Immature natural killer cell (primary cell): ENCODE measurements around the gene TMEM200B. TPM values are rescaled to one million over a fixed set of nuclear protein-coding genes. Genes with fewer than 3 reads are reported as not detected.

Experiments
- DNase-seq, 3 donors: peaks; one replicate each; pipeline ENCODE4 v3.0.0; 2022; ENCODE audit warnings: mixed read lengths in 1 of 3
- H3K27ac Mint-ChIP-seq, 6 donors: one replicate each; pipeline ENCODE4 v1.8.0; 2020; ENCODE audit warnings: mixed read lengths in 6 of 6, mild to moderate bottlenecking in 5 of 6, inconsistent platforms in 4 of 6, moderate library complexity in 3 of 6
- H3K27me3 Mint-ChIP-seq, 3 donors: one replicate each; pipeline ENCODE4 v1.8.0; 2020 to 2021; ENCODE audit warnings: low read depth in 3 of 3, mild to moderate bottlenecking in 3 of 3, mixed read lengths in 3 of 3, moderate library complexity in 3 of 3, inconsistent platforms in 1 of 3
- H3K36me3 Mint-ChIP-seq, 3 donors: one replicate each; pipeline ENCODE4 v1.8.0; 2020; ENCODE audit warnings: mixed read lengths in 3 of 3, inconsistent platforms in 2 of 3, mild to moderate bottlenecking in 2 of 3
- H3K4me1 Mint-ChIP-seq, 2 donors: one replicate each; pipeline ENCODE4 v1.8.0; 2020; ENCODE audit warnings: inconsistent platforms in 2 of 2, mild to moderate bottlenecking in 2 of 2, mixed read lengths in 2 of 2, moderate library complexity in 1 of 2
- H3K4me3 Mint-ChIP-seq, 5 donors: one replicate each; pipeline ENCODE4 v1.8.0; 2020; ENCODE audit warnings: mild to moderate bottlenecking in 5 of 5, mixed read lengths in 5 of 5, inconsistent platforms in 3 of 5, moderate library complexity in 3 of 5
- H3K9me3 Mint-ChIP-seq, 6 donors: one replicate each; pipeline ENCODE4 v1.8.0; 2020; ENCODE audit warnings: mild to moderate bottlenecking in 6 of 6, mixed read lengths in 6 of 6, inconsistent platforms in 4 of 6, moderate library complexity in 3 of 6
- polyA plus RNA-seq, 3 donors: library from polyadenylated mRNA; unstranded; fragments of 300-500 nt; fragmentation: Illumina TruSeq; gene quantifications; one replicate each; pipeline ENCODE4 v1.2.3, GENCODE V29; 2021

TMEM200B gene
- not detected for polyA plus RNA-seq

GRCh38 chr1:29123887-29124365 lies at the start of gene TMEM200B:
TMEM200B (minus strand) TSS chr1:29123903; CDS start chr1:29121828, 2,075 bp downstream.
- peaks cover 12 to 13% of the 10 kb centered on the region in 2 donors for H3K4me1 Mint-ChIP-seq
- DNase-seq, result no peak
- H3K4me3 Mint-ChIP-seq, result peak within 1 kb of the TSS; percentile 78 to 84 (median 80)
- H3K27ac Mint-ChIP-seq, result no peak within 1 kb of the TSS
- H3K9me3 Mint-ChIP-seq, result no peaks in the 10 kb centered on the region
- peaks cover 12 to 21% (median 16%) of the 10 kb centered on the region in 3 donors for H3K27me3 Mint-ChIP-seq
- H3K36me3 Mint-ChIP-seq, result peaks cover 8 to 10% (median 10%) of the 10 kb centered on the region in 3 donors

DNA sequence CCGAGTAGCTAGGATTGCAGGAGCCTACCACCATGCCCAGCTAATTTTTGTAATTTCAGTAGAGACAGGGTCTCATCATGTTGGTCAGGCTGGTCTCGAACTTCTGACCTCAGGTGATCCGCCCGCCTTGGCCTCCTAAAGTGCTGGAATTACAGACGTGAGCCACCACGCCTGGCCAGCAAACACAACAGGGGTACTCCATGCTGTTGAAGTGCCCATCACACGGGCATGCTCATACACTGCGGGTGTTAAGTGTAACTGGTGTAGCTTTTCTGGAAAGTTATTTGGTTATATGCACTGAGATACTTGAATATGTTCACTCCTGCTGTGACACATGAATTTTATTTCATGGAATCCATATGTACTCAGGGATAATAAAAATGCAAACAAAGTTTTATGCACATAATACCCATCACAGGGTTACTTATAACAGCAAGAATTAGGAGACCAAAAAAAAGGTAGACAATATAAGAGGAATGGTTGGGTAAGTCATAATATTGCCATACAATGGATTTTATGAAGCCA lies 48.8 kb upstream of the TMEM200B start:
- no peaks in the 10 kb centered on the region for H3K9me3 Mint-ChIP-seq
- H3K36me3 Mint-ChIP-seq, result peaks cover 0 to 4% (median 3%) of the 10 kb centered on the region in 3 donors
- peaks cover 64 to 76% of the 10 kb centered on the region in 2 donors for H3K4me1 Mint-ChIP-seq
- peaks cover 0 to 1% (median 0%) of the 10 kb centered on the region in 3 donors for H3K27me3 Mint-ChIP-seq
- peak overlapping the region in 1 of 5 donors; percentile 12 for H3K4me3 Mint-ChIP-seq
- DNase-seq, result no peak
- peak overlapping the region in 2 of 6 donors; percentile 2 to 69 for H3K27ac Mint-ChIP-seq

GRCh38 chr1:29171521-29171920 lies 47.8 kb upstream of the TMEM200B start:
- no peak for DNase-seq
- peaks cover 3 to 4% (median 4%) of the 10 kb centered on the region in 3 donors for H3K36me3 Mint-ChIP-seq
- H3K4me3 Mint-ChIP-seq, result peak overlapping the region in 2 of 5 donors; percentile 7 to 42
- no peaks in the 10 kb centered on the region for H3K9me3 Mint-ChIP-seq
- H3K27me3 Mint-ChIP-seq, result peaks cover 0 to 1% (median 0%) of the 10 kb centered on the region in 3 donors
- peak overlapping the region in 1 of 6 donors; percentile 65 for H3K27ac Mint-ChIP-seq
- H3K4me1 Mint-ChIP-seq, result peaks cover 59 to 75% of the 10 kb centered on the region in 2 donors

DNA sequence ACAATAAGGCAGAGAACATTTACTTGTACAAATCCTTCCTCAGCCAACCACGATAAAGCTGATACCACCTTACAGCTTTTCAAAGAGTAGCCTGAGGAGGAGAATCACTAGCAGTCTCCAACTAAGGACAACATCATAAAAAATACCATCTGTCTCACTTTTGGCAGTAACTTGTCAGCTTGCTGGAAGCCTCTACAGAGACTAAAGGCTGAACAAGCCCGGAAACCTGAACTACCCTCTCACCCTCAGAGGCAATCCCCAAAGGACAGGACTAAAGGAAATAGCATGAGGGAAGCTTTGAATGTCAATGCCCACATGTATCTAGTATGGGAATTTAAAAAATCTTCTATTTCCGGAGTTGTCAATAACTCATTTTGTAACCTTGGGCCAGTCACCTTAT lies 47.4 kb upstream of the TMEM200B start:
- Mint-ChIP-seq H3K9me3 (no peaks in the 10 kb centered on the region), H3K27ac (peak overlapping the region in 3 of 6 donors; percentile 44 to 65 (median 56)), H3K27me3 (peaks cover 0 to 1% (median 0%) of the 10 kb centered on the region in 3 donors), H3K4me3 (peak overlapping the region in 3 of 5 donors; percentile 7 to 42 (median 7)), H3K4me1 (peaks cover 57 to 75% of the 10 kb centered on the region in 2 donors), H3K36me3 (peaks cover 3 to 4% (median 4%) of the 10 kb centered on the region in 3 donors)
- DNase-seq, result no peak

DNA sequence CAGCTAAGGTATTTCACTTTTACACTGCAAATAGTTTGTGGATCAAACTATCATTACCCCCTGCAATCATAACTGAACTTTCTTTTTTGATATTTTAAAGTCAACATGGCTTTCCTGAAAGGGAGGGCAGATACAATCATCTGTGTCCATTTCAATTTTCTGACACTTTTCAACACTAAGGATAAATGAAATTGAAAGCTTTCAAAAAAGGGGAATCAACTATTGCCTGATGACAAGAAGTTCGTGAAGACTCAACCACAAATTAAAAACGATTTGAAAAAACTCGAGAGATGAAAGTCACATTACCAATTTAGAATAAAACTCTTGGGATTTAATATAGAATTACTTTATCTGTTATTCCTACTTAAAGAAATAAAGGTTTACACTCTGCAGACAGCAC lies 46.3 kb upstream of the TMEM200B start:
- Mint-ChIP-seq H3K36me3 (peaks cover 3 to 4% (median 4%) of the 10 kb centered on the region in 3 donors), H3K27me3 (peaks cover 0 to 1% (median 0%) of the 10 kb centered on the region in 3 donors), H3K9me3 (no peaks in the 10 kb centered on the region), H3K4me3 (peak overlapping the region in 2 of 5 donors; percentile 2 to 42), H3K4me1 (peaks cover 61 to 83% of the 10 kb centered on the region in 2 donors), H3K27ac (peak overlapping the region in 5 of 6 donors; percentile 18 to 56 (median 24))
- DNase-seq, result no peak

GRCh38 chr1:29167904-29168303 lies 44.2 kb upstream of the TMEM200B start:
- DNase-seq, result no peak
- H3K36me3 Mint-ChIP-seq, result peaks cover 0 to 6% (median 0%) of the 10 kb centered on the region in 3 donors
- no peak overlapping the region for H3K4me3 Mint-ChIP-seq
- no peaks in the 10 kb centered on the region for H3K9me3 Mint-ChIP-seq
- H3K27me3 Mint-ChIP-seq, result peaks cover 0 to 1% (median 0%) of the 10 kb centered on the region in 3 donors
- H3K27ac Mint-ChIP-seq, result no peak overlapping the region
- peaks cover 76 to 94% of the 10 kb centered on the region in 2 donors for H3K4me1 Mint-ChIP-seq

DNA sequence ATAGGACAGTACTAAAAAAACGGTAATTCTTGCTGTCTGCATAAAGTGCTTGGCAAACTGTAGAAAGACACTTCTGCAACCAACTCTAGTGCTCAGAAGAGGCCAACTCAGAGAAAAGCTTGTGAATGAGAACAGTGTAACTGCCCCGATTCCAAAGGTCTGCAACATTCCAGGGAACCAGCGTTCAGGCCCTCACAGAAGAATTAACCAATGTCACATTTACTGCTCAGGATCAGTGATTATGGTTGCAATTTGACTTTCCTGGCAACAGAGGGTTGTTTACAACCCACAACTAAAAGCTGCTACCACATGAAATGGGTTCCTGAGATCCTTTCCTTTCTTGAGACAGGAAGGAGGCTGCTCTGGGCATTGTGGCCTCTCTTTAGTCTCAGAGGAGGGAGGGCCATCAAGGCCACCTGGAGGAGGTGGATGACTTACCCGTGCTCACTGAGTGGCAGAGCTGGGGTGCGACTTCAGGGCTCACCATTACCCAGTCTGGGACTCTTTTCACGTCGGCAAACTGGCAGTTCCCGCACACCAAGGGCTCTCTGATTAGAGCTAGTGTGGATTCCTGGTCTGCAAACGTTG lies 42.7 kb upstream of the TMEM200B start:
- Mint-ChIP-seq H3K4me3 (no peak overlapping the region), H3K4me1 (peaks cover 78 to 94% of the 10 kb centered on the region in 2 donors), H3K9me3 (no peaks in the 10 kb centered on the region), H3K27me3 (no peaks in the 10 kb centered on the region), H3K36me3 (peaks cover 0 to 6% (median 0%) of the 10 kb centered on the region in 3 donors), H3K27ac (peak overlapping the region in 4 of 6 donors; percentile 19 to 40 (median 32))
- no peak for DNase-seq

- Mint-ChIP-seq H3K4me1 (peaks cover 73 to 94% of the 10 kb centered on the region in 2 donors), H3K4me3 (no peak overlapping the region), H3K36me3 (peaks cover 0 to 10% (median 0%) of the 10 kb centered on the region in 3 donors)
Observed at GRCh38 chr1:29164588-29164987, 40.9 kb upstream of the TMEM200B start.

DNA sequence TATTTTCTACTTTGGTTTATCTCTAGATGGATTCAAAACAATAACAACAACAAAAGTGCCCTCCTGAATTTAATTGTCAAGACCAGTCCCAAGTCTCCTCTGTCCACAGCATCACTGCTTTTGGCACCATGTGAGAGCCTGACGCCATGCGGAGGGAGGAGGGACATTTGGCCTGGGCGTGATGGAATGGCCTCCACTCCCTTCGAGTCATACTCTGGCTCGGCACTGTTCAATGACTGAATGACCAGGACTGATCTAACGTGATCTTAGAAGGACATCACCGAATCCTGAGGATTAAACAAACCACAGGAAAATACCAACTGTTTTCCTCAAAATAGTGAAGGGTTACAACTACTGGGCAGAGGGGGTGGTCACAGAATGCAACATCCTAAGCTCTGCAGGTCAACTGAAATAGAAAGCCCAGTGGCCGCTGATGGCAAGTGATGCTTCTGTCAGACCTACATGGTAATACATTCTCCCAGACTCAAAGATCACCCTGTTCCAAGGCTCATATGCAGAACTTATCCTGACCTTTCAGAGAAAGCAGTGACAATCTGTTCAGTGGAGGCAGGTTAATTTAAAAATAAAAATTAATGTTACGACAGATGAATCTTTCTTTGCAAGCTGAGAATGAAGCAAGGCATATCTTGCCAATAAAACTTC lies 38.9 kb upstream of the TMEM200B start:
- H3K4me3 Mint-ChIP-seq, result peak overlapping the region in 1 of 5 donors; percentile 18
- peaks cover 0 to 19% (median 0%) of the 10 kb centered on the region in 3 donors for H3K36me3 Mint-ChIP-seq
- DNase-seq, result no peak
- peaks cover 59 to 84% of the 10 kb centered on the region in 2 donors for H3K4me1 Mint-ChIP-seq
- no peaks in the 10 kb centered on the region for H3K27me3 Mint-ChIP-seq
- no peaks in the 10 kb centered on the region for H3K9me3 Mint-ChIP-seq
- H3K27ac Mint-ChIP-seq, result peak overlapping the region in 2 of 6 donors; percentile 34 to 62

More at GRCh38 chr1:29164588-29164987, 40.9 kb upstream of the TMEM200B start:
- Mint-ChIP-seq H3K9me3 (no peaks in the 10 kb centered on the region), H3K27me3 (no peaks in the 10 kb centered on the region), H3K27ac (peak overlapping the region in 4 of 6 donors; percentile 44 to 59 (median 53))
- DNase-seq, result no peak

- H3K4me3 Mint-ChIP-seq, result peak overlapping the region in 2 of 5 donors; percentile 24 to 38
- peak overlapping the region in 4 of 6 donors; percentile 17 to 49 (median 30) for H3K27ac Mint-ChIP-seq
- H3K27me3 Mint-ChIP-seq, result no peaks in the 10 kb centered on the region
- no peaks in the 10 kb centered on the region for H3K9me3 Mint-ChIP-seq
- H3K36me3 Mint-ChIP-seq, result peaks cover 0 to 23% (median under 1%) of the 10 kb centered on the region in 3 donors
- peaks cover 57 to 81% of the 10 kb centered on the region in 2 donors for H3K4me1 Mint-ChIP-seq
- peak in 1 of 3 donors; percentile 6 for DNase-seq
Observed at GRCh38 chr1:29162025-29162424, 38.3 kb upstream of the TMEM200B start.

GRCh38 chr1:29159773-29160172 lies 36.1 kb upstream of the TMEM200B start:
- peaks cover 8 to 27% (median 10%) of the 10 kb centered on the region in 3 donors for H3K36me3 Mint-ChIP-seq
- H3K4me3 Mint-ChIP-seq, result peak overlapping the region in 1 of 5 donors; percentile 25
- DNase-seq, result no peak
- peaks cover 43 to 65% of the 10 kb centered on the region in 2 donors for H3K4me1 Mint-ChIP-seq
- H3K27ac Mint-ChIP-seq, result peak overlapping the region in 3 of 6 donors; percentile 40 to 58 (median 45)
- H3K27me3 Mint-ChIP-seq, result no peaks in the 10 kb centered on the region
- H3K9me3 Mint-ChIP-seq, result no peaks in the 10 kb centered on the region

DNA sequence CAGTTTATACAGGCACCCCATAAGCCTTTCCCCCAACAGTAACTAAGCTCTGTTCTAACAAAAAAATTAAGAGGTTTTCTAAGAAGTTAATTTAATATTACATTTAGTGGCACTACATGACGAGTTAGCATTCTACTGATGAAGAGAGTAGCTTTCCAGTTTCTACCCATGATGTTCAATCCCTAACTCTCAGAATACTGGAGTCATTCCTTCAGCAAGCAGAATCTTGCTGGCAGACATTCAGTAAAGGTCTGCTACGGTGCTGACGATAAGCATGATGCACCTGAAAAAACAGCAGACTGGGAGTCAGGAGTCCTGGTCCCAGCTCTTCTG lies 33.5 kb upstream of the TMEM200B start:
- Mint-ChIP-seq H3K4me1 (peaks cover 20 to 40% of the 10 kb centered on the region in 2 donors), H3K27me3 (no peaks in the 10 kb centered on the region), H3K27ac (no peak overlapping the region), H3K4me3 (no peak overlapping the region), H3K36me3 (peaks cover 11 to 36% (median 18%) of the 10 kb centered on the region in 3 donors), H3K9me3 (no peaks in the 10 kb centered on the region)
- DNase-seq, result no peak

DNA sequence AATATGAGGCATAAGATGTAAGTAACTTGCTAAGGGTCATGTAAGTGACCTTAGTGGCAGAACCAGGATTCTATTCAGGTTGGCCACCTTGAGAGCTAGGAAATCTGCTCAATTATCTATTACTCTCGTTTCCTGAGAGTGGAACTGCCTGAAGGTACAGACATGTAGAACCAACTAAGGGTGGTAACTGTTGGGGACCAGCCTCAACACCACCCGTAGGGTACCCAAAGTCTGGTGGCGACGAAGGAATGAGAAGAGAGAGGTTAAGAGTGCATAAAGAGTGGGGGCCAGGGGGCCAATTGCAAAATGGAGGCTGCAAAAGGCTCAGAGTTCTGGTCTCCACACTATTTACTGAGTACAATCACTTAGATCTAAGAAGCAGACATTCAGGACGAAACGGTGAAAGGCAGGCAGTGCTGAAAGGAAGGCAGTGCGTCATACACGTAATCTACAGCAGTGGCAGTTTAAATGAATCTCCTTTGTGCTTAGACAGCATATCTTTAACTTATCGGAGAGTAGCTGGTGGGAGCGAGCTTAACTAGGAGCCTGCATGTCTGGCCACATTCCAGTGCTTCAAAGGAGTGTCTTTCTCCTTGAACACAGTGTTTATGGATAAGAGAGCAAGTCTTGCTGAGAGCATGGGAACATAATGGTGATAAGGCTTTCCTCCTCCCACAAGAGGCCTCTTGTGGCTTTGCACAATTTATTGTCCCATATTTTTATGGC lies 33.0 kb upstream of the TMEM200B start:
- DNase-seq, result no peak
- Mint-ChIP-seq H3K27me3 (no peaks in the 10 kb centered on the region), H3K9me3 (no peaks in the 10 kb centered on the region), H3K4me3 (no peak overlapping the region), H3K4me1 (peaks cover 15 to 35% of the 10 kb centered on the region in 2 donors), H3K27ac (peak overlapping the region in 1 of 6 donors; percentile 75), H3K36me3 (peaks cover 11 to 42% (median 24%) of the 10 kb centered on the region in 3 donors)
